Head of caudate nucleus (tissue), 42 donors: ENCODE results near the gene CCDC9B.

Source experiments
- DNase-seq, 42 donors: peaks; one replicate each; pipeline versions ENCODE4 v3.0.0 to v3.0.0-alpha.2; 2020 to 2021; ENCODE audit warnings: mixed read lengths in 7 of 42
- intact Hi-C: fragments of 100-400 bp; cut with DNase I; formaldehyde crosslinking; loops from one replicate; pipeline ENCODE4 v1.15.0; 2022

CCDC9B gene

DNA sequence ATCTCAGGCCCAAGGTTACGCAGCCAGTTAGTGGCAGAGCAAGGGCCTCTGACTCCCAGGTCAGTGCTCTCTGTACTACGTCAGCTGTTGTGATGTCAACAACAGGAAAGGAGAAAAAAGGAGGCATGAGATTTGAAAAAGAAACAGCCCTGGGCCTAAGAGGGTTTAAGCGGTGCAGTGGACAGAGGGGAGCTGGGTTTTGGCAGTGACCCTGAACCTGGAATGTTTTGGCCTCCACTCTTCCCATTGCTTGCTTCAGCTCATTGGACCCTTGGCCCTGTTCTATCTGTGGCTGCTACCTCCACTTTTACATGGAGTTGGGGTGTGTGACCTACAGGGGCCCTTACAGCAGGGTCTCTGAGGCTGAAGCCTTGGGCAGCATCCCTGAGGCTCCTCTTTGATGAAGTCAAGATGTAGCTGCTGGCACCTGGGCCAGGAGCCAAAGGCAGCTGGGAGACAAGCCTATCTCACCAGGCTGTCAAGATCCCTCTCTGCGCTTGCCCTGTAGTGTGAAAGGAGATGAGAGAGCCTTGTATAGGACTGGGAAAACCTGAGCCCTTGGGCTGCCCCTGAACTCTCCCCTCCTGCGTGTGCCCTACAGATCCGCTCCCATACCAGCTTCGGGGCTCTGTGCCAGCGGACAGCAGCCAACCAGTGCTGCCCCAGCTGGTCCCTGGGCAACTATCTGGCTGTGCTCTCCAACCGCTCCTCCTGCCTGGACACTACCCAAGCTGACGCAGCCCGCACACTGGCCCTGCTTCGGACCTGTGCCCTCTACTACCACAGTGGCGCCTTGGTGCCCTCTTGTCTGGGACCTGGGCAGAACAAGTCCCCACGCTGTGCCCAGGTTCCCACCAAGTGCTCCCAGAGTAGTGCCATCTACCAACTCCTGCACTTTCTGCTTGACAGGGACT lies 26.0 kb upstream of the CCDC9B start:
- peak; percentile 40 to 91 (median 81) for DNase-seq
- intact Hi-C loops = loop anchor here (5.0 kb wide), 1 partner anchor 36 kb away; no protein-coding TSS in a partner anchor

GRCh38 chr15:40365624-40366456 lies 25.1 kb upstream of the CCDC9B start:
- no peak for DNase-seq
- intact Hi-C loops = loop anchor here (5.0 kb wide), 1 partner anchor 36 kb away; no protein-coding TSS in a partner anchor

DNA sequence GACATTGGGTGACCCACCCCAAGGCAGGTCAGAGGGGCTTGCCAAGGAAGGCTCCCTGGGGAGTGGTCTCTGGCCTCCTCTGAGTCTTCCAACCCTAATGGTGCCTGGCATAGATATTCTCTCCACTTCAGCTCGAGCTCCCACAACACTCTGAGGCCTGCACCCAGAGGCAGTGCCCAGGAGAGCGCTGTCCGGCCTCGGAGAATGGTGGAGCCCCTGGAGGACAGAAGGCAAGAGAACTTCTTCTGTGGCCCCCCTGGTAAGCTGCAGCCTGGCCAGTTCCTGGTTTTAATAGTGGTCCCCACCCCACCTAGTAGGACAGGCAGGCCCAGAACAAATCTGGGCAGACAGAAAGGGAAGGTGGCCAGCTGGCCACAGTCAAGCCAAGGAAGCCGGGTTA lies 24.3 kb upstream of the CCDC9B start:
- no peak for DNase-seq
- intact Hi-C loops = loop anchor here (5.0 kb wide), 1 partner anchor 37 kb away; no protein-coding TSS in a partner anchor

DNA sequence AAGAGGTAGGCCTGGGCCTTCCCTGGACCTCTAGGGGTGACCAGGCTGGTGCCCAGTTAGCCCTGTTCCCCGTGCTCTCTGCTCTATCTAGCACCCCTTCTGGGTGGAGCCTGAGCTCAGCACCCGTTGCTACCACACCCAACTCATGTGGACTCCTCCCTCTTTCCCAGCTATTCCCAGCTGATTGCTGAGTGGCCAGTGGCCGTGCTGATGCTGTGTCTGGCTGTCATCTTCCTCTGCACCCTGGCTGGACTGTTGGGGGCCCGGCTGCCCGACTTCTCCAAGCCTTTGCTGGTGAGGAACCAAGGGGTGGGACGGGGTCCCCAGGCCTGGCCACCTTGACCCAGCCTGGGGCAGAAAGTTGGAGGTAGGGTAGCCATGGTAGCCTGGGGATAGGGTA lies 23.5 kb upstream of the CCDC9B start:
- intact Hi-C loops = no loop called here
- DNase-seq = no peak

GRCh38 chr15:40363611-40364010 lies 22.9 kb upstream of the CCDC9B start:
- intact Hi-C loops = no loop called here

GRCh38 chr15:40361640-40362039 lies 20.9 kb upstream of the CCDC9B start:
- intact Hi-C loops = no loop called here
- DNase-seq = no peak

More at GRCh38 chr15:40363611-40364010, 22.9 kb upstream of the CCDC9B start:
- DNase-seq = no peak

DNA sequence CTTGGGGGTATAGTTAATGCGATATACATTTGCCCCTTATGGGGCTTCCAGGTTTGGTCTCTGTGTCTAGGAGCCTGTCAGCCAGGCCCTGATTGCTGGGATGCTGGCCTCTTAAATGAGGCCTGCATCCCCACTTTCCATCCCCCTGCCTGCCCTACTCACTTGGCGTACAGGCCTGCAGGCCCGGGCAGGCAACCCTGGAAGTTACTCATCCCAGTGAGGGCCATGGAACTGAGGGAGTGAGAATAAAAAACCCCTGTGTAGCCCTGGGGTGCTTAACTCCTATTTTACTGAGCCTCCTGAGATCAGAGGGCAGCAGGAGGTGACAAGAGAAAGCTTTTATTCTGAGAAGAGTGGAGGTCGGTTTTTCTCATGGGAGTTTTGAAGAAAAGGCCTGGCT lies 19.3 kb upstream of the CCDC9B start:
- no peak for DNase-seq
- intact Hi-C loops = no loop called here

DNA sequence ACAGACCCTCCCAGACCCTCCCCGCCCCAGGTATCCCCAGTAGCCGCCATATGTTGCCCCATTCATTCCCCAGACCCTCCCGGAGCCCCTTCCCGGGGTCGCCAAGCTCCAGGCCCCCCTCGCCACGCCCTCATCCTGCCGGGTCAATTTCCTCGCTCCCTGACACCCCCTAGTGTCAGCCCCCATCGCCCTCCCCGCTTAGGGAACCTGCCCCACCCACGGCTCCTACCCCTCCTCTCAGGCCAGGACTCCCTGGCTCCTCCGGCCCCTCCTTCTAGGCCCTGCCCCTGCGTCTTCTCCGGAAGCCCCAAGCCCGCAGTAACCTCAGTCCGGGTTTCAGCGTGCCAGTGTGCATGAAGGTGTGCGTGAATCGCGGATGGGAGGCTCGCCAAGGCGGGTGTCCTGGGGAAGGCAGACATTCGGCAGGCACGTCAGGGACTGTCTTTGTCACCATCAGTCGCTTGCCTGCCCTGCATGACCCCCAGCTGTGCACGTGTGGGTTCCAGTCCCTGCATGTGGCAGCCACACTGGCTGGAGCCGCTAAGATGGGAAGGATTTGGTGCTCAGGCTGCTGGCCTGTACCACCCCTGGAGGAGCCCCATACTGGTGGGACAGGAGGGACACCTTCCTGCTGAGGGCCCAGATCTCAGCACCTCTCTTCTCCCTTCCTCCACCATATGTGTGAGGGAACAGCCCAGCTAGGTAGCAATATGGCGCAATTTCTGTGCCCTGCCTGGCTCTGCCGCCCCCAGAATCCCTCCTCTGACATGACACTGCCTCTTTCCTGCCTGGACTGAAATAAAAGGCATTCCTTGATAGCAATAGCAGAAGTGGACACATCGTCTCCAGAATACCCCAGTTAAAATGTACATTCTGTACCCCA lies 18.0 kb upstream of the CCDC9B start:
- peak in 28 of 42 donors; percentile 16 to 77 (median 56) for DNase-seq
- intact Hi-C loops = no loop called here

DNA sequence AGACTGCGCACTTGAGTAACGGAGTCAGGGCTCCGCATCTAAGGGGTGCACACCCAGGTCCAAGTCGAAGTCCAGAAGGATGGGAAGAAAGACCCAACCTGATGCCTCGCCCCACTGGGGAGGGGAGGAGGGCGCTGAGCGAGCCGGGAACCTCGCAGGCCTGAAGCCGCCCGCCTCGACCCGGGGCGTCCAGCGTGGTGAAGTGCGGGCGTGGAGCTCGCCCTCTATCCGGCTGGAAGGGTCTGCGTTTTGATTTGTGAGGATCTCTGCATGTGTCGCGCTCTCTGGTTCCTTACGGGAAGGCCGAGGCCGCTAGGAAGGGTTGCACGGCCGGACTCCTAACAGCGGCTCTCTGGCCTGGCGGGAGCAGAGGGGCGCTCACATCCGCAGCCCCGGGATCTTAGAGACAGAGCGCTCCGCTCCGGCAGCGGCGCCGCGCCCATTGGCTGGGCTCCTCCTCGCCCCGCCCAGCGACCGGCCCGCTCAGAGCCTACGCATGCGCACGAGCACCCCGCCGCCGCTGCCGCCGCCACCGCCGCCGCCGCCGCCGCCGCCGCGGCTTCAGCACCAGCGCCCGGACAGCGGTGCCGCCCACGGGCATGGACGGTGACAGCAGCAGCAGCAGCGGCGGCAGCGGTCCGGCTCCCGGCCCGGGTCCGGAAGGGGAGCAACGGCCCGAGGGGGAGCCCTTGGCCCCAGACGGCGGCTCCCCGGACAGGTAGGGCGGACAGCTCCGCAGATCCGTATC lies 17.2 kb upstream of the CCDC9B start, which contains the start of gene DISP2:
Gene DISP2, plus strand, starts transcription at position 497 of the 748 bp plus-strand sequence. Its CDS starts 103 bp downstream, at position 600.
- peak; percentile 59 to 95 (median 89) for DNase-seq
- intact Hi-C loops = no loop called here

GRCh38 chr15:40357246-40357645 lies 16.5 kb upstream of the CCDC9B start:
- intact Hi-C loops = no loop called here
- DNase-seq = no peak

- intact Hi-C loops = no loop called here
- no peak for DNase-seq
Observed at GRCh38 chr15:40355976-40356585, 15.3 kb upstream of the CCDC9B start.

DNA sequence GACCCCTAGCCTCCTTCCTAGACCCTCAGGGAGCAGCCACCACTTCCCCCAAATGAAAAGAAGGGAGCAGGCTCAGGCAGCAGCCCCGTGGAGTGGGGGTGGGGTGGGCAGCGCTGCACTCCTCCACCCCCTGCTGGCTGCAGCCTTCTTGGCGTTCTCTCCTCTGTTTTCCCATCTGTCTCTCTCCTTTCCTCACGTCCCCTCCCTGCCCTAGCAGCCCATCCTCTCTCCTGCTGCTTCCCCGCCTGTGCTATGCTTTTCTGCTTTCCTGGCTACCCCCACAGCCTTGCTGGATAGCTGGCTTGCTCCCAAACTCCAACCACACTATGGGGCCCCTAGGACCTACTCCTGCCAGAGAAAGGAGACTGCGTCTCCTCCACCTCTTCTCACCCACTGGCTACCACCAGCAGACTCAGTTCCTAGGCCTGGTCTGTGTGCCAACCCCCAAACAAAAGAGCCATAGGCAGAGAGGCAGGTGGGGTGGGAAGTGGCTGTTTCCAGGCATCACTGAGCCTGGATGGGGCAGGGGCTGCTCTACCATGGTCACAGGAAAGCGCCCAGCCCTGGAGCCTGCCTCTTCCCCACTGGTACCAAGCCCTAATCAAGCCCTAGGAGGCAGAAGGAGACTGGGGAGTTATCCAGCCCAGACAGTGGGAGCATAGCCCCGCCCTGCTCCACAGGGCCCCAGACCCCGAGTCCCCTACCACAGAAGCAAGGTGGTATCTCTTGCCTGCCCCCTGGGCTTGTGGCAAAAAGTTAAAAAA lies 13.9 kb upstream of the CCDC9B start:
- DNase-seq = peak in 21 of 42 donors; percentile 22 to 61 (median 43)
- intact Hi-C loops = no loop called here

- no peak for DNase-seq
Observed at GRCh38 chr15:40353697-40354096, 13.0 kb upstream of the CCDC9B start.

GRCh38 chr15:40352281-40352901 lies 11.7 kb upstream of the CCDC9B start:
- intact Hi-C loops = no loop called here
- DNase-seq = no peak

More at GRCh38 chr15:40353697-40354096, 13.0 kb upstream of the CCDC9B start:
- intact Hi-C loops = no loop called here

DNA sequence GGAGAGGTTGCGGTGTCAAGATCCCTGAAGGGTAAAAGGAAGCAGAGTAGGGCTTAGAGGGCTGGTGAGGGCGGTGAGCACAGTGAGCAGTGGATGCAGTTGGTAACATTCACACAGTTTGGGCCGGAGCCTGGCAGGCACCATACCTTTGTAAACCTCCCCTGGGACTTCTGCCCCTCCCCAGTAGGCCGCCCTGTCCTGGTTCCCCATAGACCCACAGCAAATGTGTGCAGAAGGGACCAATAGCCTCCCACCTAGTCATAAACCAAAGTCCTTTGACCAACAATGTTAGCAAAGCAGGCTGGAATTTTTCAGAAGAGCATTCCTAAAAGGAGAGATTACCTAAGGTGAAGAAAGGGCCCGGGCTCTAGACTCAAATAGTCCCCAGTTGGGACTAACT lies 8.4 kb upstream of the CCDC9B start:
- intact Hi-C loops = no loop called here
- no peak for DNase-seq

- intact Hi-C loops = no loop called here
- DNase-seq = no peak
Observed at GRCh38 chr15:40348474-40348870, 7.7 kb upstream of the CCDC9B start.
